Left lung (tissue), 10 donors: ENCODE data around the gene ASB13. TPM values are rescaled to one million over a fixed set of nuclear protein-coding genes. Genes with fewer than 3 reads are reported as not detected.

ENCODE experiments used
- ATAC-seq: fragments of 200-7000 bp; cut with Tn5 transposase; one replicate; pipeline ENCODE4 v1.9.1; 2020; ENCODE audit warnings: moderate library complexity
- DNase-seq, 4 donors: peaks; one replicate each; pipeline ENCODE4 v3.0.0-alpha.2; 2013 to 2020
- H3K27ac ChIP-seq, 2 donors: fragments of 200-600 bp; sonication (generic) in 1 of 2; one replicate each; pipeline versions ENCODE4 v1.5.0 to v1.8.0; 2020 to 2021
- H3K27me3 ChIP-seq, 2 donors: fragments of 200-600 bp; sonication (generic) in 1 of 2; one replicate each; pipeline versions ENCODE4 v1.5.0 to v1.8.0; 2020 to 2021
- H3K36me3 ChIP-seq, 2 donors: fragments of 200-600 bp; sonication (generic) in 1 of 2; one replicate each; pipeline versions ENCODE4 v1.5.0 to v1.8.0; 2020 to 2021
- H3K4me1 ChIP-seq, 2 donors: fragments of 200-600 bp; one replicate each; pipeline ENCODE4 v1.8.0; 2021
- H3K4me3 ChIP-seq, 2 donors: fragments of 200-600 bp; sonication (generic) in 1 of 2; one replicate each; pipeline versions ENCODE4 v1.5.0 to v1.8.0; 2020 to 2021; ENCODE audit warnings: mild to moderate bottlenecking in 1 of 2
- H3K9me3 ChIP-seq, 2 donors: fragments of 200-600 bp; sonication (generic) in 1 of 2; one replicate each; pipeline versions ENCODE4 v1.5.0 to v1.8.0; 2020 to 2021
- CTCF ChIP-seq, 2 donors: fragments of 200-600 bp; sonication (generic) in 1 of 2; IDR thresholded peaks; one replicate each; pipeline versions ENCODE4 v1.5.0 to v1.8.0; 2021; ENCODE audit warnings: antibody characterized with exemption in 2 of 2
- intact Hi-C, 2 donors: fragments of 100-400 bp; cut with DNase I; formaldehyde crosslinking; loops; one replicate each; pipeline versions ENCODE4 v1.11.2 to v1.14.2; 2022
- polyA plus RNA-seq, 6 donors: library from polyadenylated mRNA; unstranded; fragments of 120-200 nt; gene quantifications; one replicate each; pipeline ENCODE4 v1.2.1, GENCODE V29; 2013; ENCODE audit not compliant: insufficient read length in 6 of 6
- total RNA-seq, 2 donors: library from RNA; stranded (reverse); fragmentation: NEBNext Ultra II Directional; extraction: Animal tissue kit (Norgen Biotek cat#: 25700); gene quantifications; one replicate each; pipeline ENCODE4 v1.2.1, GENCODE V29; 2021
- donor health status: DM: no; HTN: yes; CAD: no.
- donor health status: DM: no; HTN: no; CAD: no.

Gene ASB13
- total and polyA plus RNA-seq, 8 donors, result 9.0 to 19.6 (median 11.6) TPM

- H3K4me3 ChIP-seq, result no peak overlapping the region
- no peaks in the 10 kb centered on the region for H3K4me1 ChIP-seq
- H3K27me3 ChIP-seq, result no peaks in the 10 kb centered on the region
- no peaks in the 10 kb centered on the region for H3K9me3 ChIP-seq
- intact Hi-C loops, result no loop called here
- no peaks in the 10 kb centered on the region for H3K36me3 ChIP-seq
- TF ChIP-seq CTCF (IDR thresholded peaks at IDR 0.05), result no peak
- H3K27ac ChIP-seq, result no peak overlapping the region
- ATAC-seq, result no peak
- no peak for DNase-seq
Measured at GRCh38 chr10:5608608-5609220, 57.7 kb downstream of the ASB13 start.

GRCh38 chr10:5607594-5607993, 58.8 kb downstream of the ASB13 start:
- Histone ChIP-seq H3K4me3 (no peak overlapping the region), H3K4me1 (no peaks in the 10 kb centered on the region)
- no peak for ATAC-seq

GRCh38 chr10:5606864-5607263, 59.5 kb downstream of the ASB13 start:
- DNase-seq (no peak), ATAC-seq (no peak)
- Histone ChIP-seq H3K36me3 (no peaks in the 10 kb centered on the region), H3K4me3 (no peak overlapping the region), H3K27ac (no peak overlapping the region), H3K9me3 (no peaks in the 10 kb centered on the region), H3K27me3 (no peaks in the 10 kb centered on the region), H3K4me1 (no peaks in the 10 kb centered on the region)
- TF ChIP-seq CTCF (IDR thresholded peaks at IDR 0.05), result no peak
- intact Hi-C loops, result no loop called here

More at GRCh38 chr10:5607594-5607993, 58.8 kb downstream of the ASB13 start:
- no peak for DNase-seq
- Histone ChIP-seq H3K36me3 (no peaks in the 10 kb centered on the region), H3K9me3 (no peaks in the 10 kb centered on the region), H3K27me3 (no peaks in the 10 kb centered on the region), H3K27ac (no peak overlapping the region)
- no peak for TF ChIP-seq CTCF (IDR thresholded peaks at IDR 0.05)
- intact Hi-C loops, result no loop called here

- Histone ChIP-seq H3K27ac (no peak overlapping the region), H3K9me3 (no peaks in the 10 kb centered on the region), H3K4me3 (no peak overlapping the region), H3K4me1 (no peaks in the 10 kb centered on the region), H3K36me3 (no peaks in the 10 kb centered on the region), H3K27me3 (no peaks in the 10 kb centered on the region)
- DNase-seq (no peak), ATAC-seq (no peak)
- intact Hi-C loops, result no loop called here
- no peak for TF ChIP-seq CTCF (IDR thresholded peaks at IDR 0.05)
Measured at GRCh38 chr10:5606321-5606720, 60.1 kb downstream of the ASB13 start.

- no peaks in the 10 kb centered on the region for H3K4me1 ChIP-seq
- H3K4me3 ChIP-seq, result no peak overlapping the region
- TF ChIP-seq CTCF (IDR thresholded peaks at IDR 0.05), result no peak
- intact Hi-C loops, result no loop called here
- no peak overlapping the region for H3K27ac ChIP-seq
- ATAC-seq (no peak), DNase-seq (no peak)
- no peaks in the 10 kb centered on the region for H3K27me3 ChIP-seq
- no peaks in the 10 kb centered on the region for H3K9me3 ChIP-seq
- no peaks in the 10 kb centered on the region for H3K36me3 ChIP-seq
Measured at GRCh38 chr10:5604961-5605360, 61.4 kb downstream of the ASB13 start.
